GM06990 (cell line): ENCODE measurements around the gene CFAP46.

ENCODE experiments used
- DNase-seq: peaks from one replicate; pipeline ENCODE4 v3.0.0-alpha.2; 2011; ENCODE audit not compliant: insufficient read length; ENCODE audit errors: extremely low read depth
- H3K27me3 ChIP-seq: replicated peaks from 2 replicates; pipeline ENCODE4 v1.6.0; 2011; ENCODE audit warnings: low read length; ENCODE audit not compliant: control insufficient read depth, insufficient read depth
- H3K36me3 ChIP-seq: 2 replicates; pipeline ENCODE4 v1.5.1; 2011; ENCODE audit warnings: low read length; ENCODE audit not compliant: control insufficient read depth, insufficient read depth
- H3K4me3 ChIP-seq: replicated peaks from 2 replicates; pipeline ENCODE4 v1.5.1; 2011; ENCODE audit warnings: low read depth, mild to moderate bottlenecking, control low read depth, low read length
- TF ChIP-seq, protein P1 (sequence below): IDR thresholded peaks from 2 replicates; pipeline ENCODE4 v1.5.1; 2011; ENCODE audit warnings: low read length, control low read depth, mild to moderate bottlenecking, inconsistent platforms; ENCODE audit not compliant: insufficient read depth, poor library complexity, severe bottlenecking

The CFAP46 gene

DNA sequence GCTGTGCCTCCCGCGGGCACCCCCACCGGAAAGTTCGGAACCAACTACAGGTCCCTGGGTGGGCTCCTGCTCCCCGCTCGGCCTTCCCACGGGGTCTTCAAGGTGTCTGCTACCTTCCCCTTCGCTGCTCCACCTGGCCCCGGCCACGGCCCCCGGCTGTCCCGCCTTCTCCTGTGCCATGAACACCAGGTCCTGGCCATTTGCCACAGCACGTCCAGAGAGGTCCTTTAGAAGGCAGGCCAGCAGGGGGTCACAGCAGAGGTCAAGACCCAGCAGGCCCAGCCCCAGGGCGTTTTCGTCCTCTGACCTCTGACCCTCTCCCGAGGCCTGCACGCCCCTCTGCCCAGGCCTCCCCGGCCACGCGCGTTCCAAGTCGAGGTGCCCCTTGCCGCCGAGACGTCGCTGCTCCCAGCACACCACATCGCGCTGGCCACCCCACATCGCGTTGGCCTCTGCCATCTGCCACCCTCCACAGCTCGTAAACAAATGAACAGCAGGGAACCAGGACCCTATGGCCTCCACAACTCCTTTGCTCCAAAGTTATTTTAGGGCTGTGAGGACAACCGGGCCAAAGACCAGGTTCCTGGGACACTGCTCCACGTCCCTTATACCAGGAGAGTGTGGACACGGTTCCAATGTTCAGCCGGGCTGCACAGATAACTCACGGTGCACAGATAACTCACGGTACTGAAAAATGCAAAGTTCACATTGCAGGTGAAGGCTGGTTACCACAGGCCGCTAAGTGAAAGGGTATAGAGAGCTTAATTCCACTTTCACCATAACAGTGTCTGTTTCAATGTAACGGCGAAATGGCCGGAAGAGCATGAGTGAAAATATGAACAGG is 74.3 kb downstream of the CFAP46 start:
- Histone ChIP-seq H3K27me3 (no peaks in the 10 kb centered on the region), H3K4me3 (no peak overlapping the region), H3K36me3 (no peaks in the 10 kb centered on the region)
- no peak for DNase-seq
- TF ChIP-seq, protein P1, sequence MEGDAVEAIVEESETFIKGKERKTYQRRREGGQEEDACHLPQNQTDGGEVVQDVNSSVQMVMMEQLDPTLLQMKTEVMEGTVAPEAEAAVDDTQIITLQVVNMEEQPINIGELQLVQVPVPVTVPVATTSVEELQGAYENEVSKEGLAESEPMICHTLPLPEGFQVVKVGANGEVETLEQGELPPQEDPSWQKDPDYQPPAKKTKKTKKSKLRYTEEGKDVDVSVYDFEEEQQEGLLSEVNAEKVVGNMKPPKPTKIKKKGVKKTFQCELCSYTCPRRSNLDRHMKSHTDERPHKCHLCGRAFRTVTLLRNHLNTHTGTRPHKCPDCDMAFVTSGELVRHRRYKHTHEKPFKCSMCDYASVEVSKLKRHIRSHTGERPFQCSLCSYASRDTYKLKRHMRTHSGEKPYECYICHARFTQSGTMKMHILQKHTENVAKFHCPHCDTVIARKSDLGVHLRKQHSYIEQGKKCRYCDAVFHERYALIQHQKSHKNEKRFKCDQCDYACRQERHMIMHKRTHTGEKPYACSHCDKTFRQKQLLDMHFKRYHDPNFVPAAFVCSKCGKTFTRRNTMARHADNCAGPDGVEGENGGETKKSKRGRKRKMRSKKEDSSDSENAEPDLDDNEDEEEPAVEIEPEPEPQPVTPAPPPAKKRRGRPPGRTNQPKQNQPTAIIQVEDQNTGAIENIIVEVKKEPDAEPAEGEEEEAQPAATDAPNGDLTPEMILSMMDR, result no peak

DNA sequence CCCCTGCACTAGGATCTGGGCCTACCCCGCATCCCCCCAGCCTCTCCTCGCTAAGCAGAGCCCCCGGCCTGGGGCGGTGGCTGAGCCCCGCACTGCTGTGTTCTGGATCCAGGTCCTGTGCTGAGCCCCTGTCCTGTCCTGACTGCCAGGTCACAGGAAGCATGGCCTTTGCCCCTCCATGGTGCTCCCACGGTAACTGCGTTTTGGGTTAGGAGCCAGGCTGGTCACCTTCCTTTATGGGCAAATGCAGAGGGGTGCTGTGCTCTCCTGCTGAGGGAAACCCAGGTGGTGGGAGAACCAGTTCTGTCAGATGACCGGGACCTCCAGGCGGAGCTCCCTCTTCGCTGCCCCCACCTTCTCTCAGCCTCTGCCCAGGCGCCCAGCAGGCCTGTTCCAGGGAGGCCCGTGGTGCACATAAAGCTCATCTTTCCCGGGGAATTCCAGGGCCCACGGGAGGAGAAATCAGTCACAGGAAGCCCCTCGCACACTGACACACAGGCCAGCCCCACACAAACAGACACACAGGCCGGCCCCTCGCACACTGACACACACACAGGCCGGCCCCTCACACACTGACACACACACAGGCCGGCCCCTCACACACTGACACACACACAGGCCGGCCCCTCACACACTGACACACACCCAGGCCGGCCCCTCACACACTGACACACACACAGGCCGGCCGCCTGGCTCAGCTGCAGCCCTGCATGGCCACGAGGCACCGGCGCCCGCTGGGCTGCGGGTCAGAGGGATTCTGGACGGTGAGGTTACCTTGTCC is 75.6 kb downstream of the CFAP46 start:
- Histone ChIP-seq H3K36me3 (no peaks in the 10 kb centered on the region), H3K4me3 (no peak overlapping the region), H3K27me3 (no peaks in the 10 kb centered on the region)
- no peak for DNase-seq
- TF ChIP-seq, protein P1, result no peak

DNA sequence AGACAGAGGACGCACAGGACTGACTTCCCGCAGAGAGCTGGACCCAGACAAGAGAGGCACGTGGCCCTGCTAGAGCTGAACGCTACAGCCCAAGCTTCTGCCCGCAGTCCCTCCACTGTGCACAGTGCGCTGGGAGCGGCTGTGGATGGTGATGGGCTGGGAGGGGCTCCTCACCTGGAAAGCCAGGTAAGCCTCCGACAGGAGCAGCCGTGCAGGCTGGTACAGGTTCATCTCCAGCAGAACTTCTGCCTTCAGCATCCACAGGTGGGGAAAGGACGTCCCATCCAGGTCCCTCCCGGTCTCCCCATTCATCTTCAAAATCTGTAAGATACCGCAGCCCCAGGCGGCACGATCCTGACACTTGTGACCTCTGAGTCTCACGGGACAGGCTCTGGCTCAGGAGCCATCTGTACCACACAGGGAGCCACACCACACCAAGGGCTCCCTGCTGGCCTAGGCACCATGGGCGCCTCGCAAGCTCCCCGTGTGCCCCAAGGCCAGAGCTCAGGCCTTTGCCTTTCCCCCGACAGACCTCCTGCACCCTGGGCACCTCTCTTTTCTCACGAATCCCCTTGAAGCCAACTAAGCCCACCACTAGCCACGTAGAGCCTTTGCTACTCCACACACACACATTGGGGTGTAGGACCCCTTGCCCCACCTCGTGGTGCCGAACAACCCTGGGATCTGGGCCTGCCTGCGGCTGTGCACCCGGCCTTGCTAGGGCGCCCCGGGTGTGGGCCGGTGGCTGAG is 76.3 kb downstream of the CFAP46 start:
- TF ChIP-seq, protein P1, result no peak
- H3K27me3 ChIP-seq, result no peaks in the 10 kb centered on the region
- no peak for DNase-seq
- no peaks in the 10 kb centered on the region for H3K36me3 ChIP-seq
- H3K4me3 ChIP-seq, result no peak overlapping the region

DNA sequence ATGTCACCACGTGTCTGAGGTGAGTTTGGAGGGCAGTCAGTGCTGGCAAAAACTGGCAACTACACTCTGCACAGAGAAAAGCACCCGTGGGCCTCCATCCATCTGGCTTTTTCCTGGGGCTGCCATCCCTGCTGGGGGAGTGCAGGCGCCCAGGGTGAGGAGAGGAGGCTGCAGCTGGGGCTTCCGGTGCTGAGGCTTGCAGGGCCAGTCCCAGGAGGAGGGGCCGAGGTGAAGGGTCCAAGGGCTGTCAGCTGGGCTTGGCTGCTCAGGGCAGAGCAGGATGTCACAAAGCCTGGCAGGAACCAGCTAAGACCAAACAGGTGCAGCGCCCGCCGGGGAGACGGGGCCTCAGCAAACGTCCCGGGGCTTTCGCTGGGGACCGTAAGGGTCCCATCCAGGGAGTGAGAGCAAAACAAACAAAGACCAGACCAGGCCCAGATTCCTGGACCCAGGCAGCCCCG is 77.2 kb downstream of the CFAP46 start:
- no peak for DNase-seq
- H3K4me3 ChIP-seq, result no peak overlapping the region
- no peaks in the 10 kb centered on the region for H3K27me3 ChIP-seq
- TF ChIP-seq, protein P1, result no peak
- no peaks in the 10 kb centered on the region for H3K36me3 ChIP-seq

DNA sequence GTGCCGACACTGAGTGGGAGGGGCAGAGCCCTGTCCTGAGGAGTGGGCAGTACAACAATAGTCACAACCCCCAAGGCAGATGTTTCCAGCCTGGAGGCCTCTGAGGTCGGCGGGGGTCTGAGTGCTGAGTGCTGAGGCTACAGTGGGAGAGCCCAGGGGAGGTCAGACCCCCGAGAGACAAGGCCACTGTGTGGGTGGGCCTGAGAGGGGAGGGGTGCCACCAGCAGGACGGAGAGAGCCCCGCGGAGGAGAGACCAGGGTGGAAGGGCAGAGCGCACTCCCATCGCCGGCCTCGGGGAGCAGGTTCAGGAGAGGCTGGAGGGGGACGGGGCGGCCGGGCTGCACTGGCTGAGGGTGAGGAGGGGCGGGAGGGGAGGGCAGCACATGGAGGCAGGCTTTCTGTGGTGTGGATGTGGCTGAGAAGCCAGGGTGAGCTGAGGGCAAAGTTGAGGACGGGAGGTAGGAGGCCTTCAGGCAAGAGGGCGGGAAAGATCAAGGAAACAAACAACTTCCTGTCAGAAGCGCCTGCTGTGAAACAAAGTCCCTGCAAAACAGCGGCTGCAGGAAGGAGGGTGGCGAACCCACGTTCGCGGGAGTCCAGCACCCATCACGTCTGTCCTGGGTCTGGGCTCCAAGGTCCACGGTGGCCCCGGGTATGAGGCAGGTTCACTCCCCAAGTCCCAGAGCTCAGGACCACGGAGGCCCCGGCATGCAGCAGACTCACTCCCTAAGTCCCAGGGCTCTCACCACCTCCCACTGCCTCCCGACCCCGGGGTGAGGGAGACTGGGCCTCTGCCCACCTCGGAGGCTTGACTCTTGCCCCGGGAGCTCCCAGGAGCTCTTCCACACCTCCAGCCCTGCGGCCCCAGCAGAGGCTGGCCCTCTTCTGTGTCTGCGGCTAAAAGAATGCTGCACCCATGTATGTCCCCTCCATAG is 79.6 kb downstream of the CFAP46 start:
- TF ChIP-seq, protein P1, result no peak
- no peaks in the 10 kb centered on the region for H3K27me3 ChIP-seq
- H3K4me3 ChIP-seq, result no peak overlapping the region
- no peak for DNase-seq
- H3K36me3 ChIP-seq, result no peaks in the 10 kb centered on the region
